ENCODE results near the gene BAZ1B.
A peak's percentile ranks its signal among the peaks of the same experiment; 100 is the strongest.
"Not testable (repeated sequence)": the region's sequence is repeated elsewhere in the genome, so short reads cannot be mapped to it uniquely, and the experiment has no call there.

Gene BAZ1B

GRCh38 chr7:73541722-73542121 lies 19.6 kb upstream of the BAZ1B start:
- DNase-seq (ENCODE audit: low spot score): no peak

GRCh38 chr7:73539709-73540108 lies 17.6 kb upstream of the BAZ1B start:
- DNase-seq (ENCODE audit: low spot score): no peak

GRCh38 chr7:73538510-73538909 lies 16.4 kb upstream of the BAZ1B start:
- DNase-seq (ENCODE audit: low spot score): not testable (repeated sequence)

- DNase-seq (ENCODE audit: low spot score): no peak
These were observed 15.0 kb upstream of the BAZ1B start for GRCh38 chr7:73537051-73537450.

GRCh38 chr7:73536479-73536878 lies 14.4 kb upstream of the BAZ1B start:
- no peak for DNase-seq (ENCODE audit: low spot score)

GRCh38 chr7:73535918-73536317 lies 13.8 kb upstream of the BAZ1B start:
- not testable (repeated sequence) for DNase-seq (ENCODE audit: low spot score)

GRCh38 chr7:73533742-73534141 lies 11.6 kb upstream of the BAZ1B start:
- no peak for DNase-seq (ENCODE audit: low spot score)

GRCh38 chr7:73532224-73532623 lies 10.1 kb upstream of the BAZ1B start:
- no peak for DNase-seq (ENCODE audit: low spot score)

GRCh38 chr7:73530800-73531199 lies 8.7 kb upstream of the BAZ1B start:
- DNase-seq (ENCODE audit: low spot score): no peak

- DNase-seq (ENCODE audit: low spot score): no peak
These were observed 5.1 kb upstream of the BAZ1B start for GRCh38 chr7:73526896-73527821.

GRCh38 chr7:73526158-73526494 lies 4.0 kb upstream of the BAZ1B start:
- not testable (repeated sequence) for DNase-seq (ENCODE audit: low spot score)

GRCh38 chr7:73521636-73522104 lies 423 bp downstream of the BAZ1B start:
- peak; percentile 8 for DNase-seq (ENCODE audit: low spot score)

GRCh38 chr7:73520673-73521635 lies 1.1 kb downstream of the BAZ1B start:
- peak; percentile 9 for DNase-seq (ENCODE audit: low spot score)

GRCh38 chr7:73519867-73520672 lies 2.0 kb downstream of the BAZ1B start:
- peak; percentile 17 for DNase-seq (ENCODE audit: low spot score)

GRCh38 chr7:73518470-73518869 lies 3.6 kb downstream of the BAZ1B start:
- DNase-seq (ENCODE audit: low spot score): no peak

- DNase-seq (ENCODE audit: low spot score): no peak
These were observed 4.7 kb downstream of the BAZ1B start for GRCh38 chr7:73517241-73517995.

- no peak for DNase-seq (ENCODE audit: low spot score)
These were observed 6.9 kb downstream of the BAZ1B start for GRCh38 chr7:73515178-73515577.

- DNase-seq (ENCODE audit: low spot score): no peak
These were observed 9.9 kb downstream of the BAZ1B start for GRCh38 chr7:73512018-73512780.

GRCh38 chr7:73509463-73509862 lies 12.6 kb downstream of the BAZ1B start:
- DNase-seq (ENCODE audit: low spot score): no peak

- no peak for DNase-seq (ENCODE audit: low spot score)
These were observed 14.5 kb downstream of the BAZ1B start for GRCh38 chr7:73507556-73507955.

All from pons (tissue), 1 donor.